Peyer's patch (tissue), 4 donors: ENCODE data around the gene TOP2B.

Source experiments
- POLR2A ChIP-seq, 2 donors: fragments of 450-650 bp; IDR thresholded peaks; one replicate each; pipeline ENCODE4 v1.5.1; 2017; ENCODE audit warnings: antibody characterized with exemption in 2 of 2, mild to moderate bottlenecking in 2 of 2, moderate library complexity in 2 of 2
- TF ChIP-seq, protein P1 (sequence below), 6 experiments: fragments of 450-650 bp in 4 of 6; fragments of 200-600 bp in 2 of 6; sonication (generic) in 1 of 6; IDR thresholded peaks; one replicate each; pipeline ENCODE4 v1.5.1; 2017 to 2019; ENCODE audit warnings: antibody characterized with exemption in 6 of 6, mild to moderate bottlenecking in 3 of 6, moderate library complexity in 1 of 6

DNA sequence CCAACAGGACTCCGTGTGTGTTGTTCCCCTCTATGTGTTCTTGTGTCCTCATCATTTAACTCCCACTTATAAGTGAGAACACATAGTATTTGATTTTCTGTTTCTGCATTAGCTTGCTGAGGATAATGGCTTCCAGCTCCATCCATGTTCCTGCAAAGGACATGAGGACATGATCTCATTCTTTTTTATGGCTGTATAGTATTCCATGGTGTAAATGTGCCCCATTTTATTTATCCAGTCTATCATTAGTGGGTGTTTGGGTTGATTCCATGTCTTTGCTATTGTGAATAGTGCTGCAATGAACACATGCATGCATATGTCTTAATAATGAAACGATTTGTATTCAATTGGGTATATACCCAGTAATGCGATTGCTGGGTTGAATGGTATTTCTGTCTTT, 28.5 kb upstream of the TOP2B start:
- TF ChIP-seq, protein P1, sequence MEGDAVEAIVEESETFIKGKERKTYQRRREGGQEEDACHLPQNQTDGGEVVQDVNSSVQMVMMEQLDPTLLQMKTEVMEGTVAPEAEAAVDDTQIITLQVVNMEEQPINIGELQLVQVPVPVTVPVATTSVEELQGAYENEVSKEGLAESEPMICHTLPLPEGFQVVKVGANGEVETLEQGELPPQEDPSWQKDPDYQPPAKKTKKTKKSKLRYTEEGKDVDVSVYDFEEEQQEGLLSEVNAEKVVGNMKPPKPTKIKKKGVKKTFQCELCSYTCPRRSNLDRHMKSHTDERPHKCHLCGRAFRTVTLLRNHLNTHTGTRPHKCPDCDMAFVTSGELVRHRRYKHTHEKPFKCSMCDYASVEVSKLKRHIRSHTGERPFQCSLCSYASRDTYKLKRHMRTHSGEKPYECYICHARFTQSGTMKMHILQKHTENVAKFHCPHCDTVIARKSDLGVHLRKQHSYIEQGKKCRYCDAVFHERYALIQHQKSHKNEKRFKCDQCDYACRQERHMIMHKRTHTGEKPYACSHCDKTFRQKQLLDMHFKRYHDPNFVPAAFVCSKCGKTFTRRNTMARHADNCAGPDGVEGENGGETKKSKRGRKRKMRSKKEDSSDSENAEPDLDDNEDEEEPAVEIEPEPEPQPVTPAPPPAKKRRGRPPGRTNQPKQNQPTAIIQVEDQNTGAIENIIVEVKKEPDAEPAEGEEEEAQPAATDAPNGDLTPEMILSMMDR (IDR thresholded peaks at IDR 0.05): no peak
- TF ChIP-seq POLR2A (IDR thresholded peaks at IDR 0.05): no peak
